ENCODE results near the gene COPS6.

DNA sequence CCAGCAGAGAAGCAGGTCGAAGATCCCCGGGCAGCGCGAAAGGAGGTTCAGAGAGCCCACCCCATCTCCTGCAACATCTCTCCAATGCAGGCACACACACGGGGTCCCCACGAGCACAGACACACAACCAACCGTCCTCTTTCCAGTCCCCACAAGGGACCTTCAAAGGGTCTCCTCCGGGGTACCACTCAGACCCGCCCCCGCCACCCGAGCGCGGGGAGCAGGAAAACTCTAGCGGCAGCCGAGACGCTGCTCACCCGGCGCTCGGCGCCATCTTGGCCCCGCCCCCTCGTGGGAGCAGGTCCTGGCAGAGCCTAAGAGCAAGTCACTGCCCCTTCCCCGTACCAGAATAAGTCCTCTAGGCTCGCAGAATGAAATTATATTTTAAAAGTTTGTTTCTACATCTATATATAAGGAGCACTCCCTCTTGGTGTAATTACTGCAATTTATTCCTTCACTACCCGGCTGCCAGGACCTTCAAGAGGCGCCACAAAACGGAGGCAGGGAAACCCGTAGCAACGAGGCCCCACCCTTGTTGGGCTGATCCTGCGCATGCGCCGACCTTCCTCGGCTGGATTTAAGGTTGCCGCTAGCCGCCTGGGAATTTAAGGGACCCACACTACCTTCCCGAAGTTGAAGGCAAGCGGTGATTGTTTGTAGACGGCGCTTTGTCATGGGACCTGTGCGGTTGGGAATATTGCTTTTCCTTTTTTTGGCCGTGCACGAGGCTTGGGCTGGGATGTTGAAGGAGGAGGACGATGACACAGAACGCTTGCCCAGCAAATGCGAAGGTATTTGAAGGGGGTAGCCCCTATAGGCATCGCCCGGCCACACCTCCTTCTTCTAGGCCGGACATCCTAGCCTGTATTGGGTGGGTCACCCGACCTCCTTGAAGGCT lies 30.6 kb downstream of the COPS6 start, which contains the start of the genes CNPY4 and TAF6:
- TF ChIP-seq, protein P1, sequence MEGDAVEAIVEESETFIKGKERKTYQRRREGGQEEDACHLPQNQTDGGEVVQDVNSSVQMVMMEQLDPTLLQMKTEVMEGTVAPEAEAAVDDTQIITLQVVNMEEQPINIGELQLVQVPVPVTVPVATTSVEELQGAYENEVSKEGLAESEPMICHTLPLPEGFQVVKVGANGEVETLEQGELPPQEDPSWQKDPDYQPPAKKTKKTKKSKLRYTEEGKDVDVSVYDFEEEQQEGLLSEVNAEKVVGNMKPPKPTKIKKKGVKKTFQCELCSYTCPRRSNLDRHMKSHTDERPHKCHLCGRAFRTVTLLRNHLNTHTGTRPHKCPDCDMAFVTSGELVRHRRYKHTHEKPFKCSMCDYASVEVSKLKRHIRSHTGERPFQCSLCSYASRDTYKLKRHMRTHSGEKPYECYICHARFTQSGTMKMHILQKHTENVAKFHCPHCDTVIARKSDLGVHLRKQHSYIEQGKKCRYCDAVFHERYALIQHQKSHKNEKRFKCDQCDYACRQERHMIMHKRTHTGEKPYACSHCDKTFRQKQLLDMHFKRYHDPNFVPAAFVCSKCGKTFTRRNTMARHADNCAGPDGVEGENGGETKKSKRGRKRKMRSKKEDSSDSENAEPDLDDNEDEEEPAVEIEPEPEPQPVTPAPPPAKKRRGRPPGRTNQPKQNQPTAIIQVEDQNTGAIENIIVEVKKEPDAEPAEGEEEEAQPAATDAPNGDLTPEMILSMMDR (IDR thresholded peaks at IDR 0.05; ENCODE audit: insufficient read depth, low read length, poor library complexity, severe bottlenecking) = no peak
- TF ChIP-seq EZH2phosphoT487 (conservative IDR thresholded peaks at IDR 0.05; ENCODE audit: low read length) = no peak

All from SU-DHL-6 (cell line).